ENCODE results near the gene NT5C3A.
"Not testable (repeated sequence)": the region's sequence is repeated elsewhere in the genome, so short reads cannot be mapped to it uniquely, and the experiment has no call there.

The NT5C3A gene

DNA sequence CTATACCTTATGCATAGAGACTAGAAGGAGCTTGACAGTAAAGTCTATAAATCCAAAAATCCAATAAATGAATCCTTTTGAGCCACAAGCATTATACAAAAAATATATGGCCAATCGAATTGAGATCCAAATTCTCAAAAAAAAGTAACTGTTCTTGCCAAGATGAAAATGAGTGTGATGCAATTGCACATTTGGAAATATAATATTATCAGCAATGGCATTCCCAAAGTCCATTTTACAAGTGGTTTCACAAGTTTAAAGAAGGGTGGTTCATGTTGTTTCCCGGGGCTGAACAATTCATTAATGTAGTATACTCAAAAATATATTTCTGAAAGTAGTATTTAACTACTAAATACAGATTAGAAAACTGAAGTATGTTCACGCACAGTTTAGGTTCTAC lies 39.3 kb upstream of the NT5C3A start:
- H3K4me3 ChIP-seq (replicated peaks in 1 of 2; ENCODE audit: low read depth in 2 of 2, low read length in 2 of 2), result no peak overlapping the region
- TF ChIP-seq CTCF (IDR thresholded peaks at IDR 0.05; ENCODE audit: low read depth, low read length), result no peak
- peak in 1 of 2 donors; percentile 53 for DNase-seq (ENCODE audit: low read depth in 2 of 2)

GRCh38 chr7:33100770-33101169 lies 38.2 kb upstream of the NT5C3A start:
- H3K4me3 ChIP-seq (replicated peaks in 1 of 2; ENCODE audit: low read depth in 2 of 2, low read length in 2 of 2), result no peak overlapping the region
- TF ChIP-seq CTCF (IDR thresholded peaks at IDR 0.05; ENCODE audit: low read depth, low read length), result no peak
- no peak for DNase-seq (ENCODE audit: low read depth in 2 of 2)

- no peak for DNase-seq (ENCODE audit: low read depth in 2 of 2)
- no peak for TF ChIP-seq CTCF (IDR thresholded peaks at IDR 0.05; ENCODE audit: low read depth, low read length)
- H3K4me3 ChIP-seq (replicated peaks in 1 of 2; ENCODE audit: low read depth in 2 of 2, low read length in 2 of 2), result no peak overlapping the region
Measured at GRCh38 chr7:33099154-33099940, 36.8 kb upstream of the NT5C3A start.

- not testable (repeated sequence) for H3K4me3 ChIP-seq (replicated peaks in 1 of 2; ENCODE audit: low read depth in 2 of 2, low read length in 2 of 2); DNase-seq (ENCODE audit: low read depth in 2 of 2)
Measured at GRCh38 chr7:33094745-33095275, 32.2 kb upstream of the NT5C3A start.

DNA sequence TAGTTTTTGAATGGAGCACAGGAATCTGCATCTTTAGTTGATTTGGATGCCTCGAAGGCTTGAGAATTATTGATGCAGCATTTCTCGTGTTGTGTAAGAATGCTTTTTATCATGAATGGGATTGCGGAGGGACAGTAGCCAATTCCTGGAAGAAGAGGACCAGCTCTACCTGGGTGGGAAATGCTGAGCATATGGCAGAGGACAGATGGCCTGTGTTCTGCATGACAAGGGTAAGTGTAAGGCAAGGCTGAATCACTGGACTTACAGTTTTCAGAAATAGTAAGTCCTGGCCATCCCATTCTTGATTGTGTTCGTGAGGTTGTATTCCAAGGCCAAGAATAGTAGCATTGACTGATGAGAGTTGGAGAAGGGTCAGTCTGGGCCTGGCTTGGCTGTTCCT lies 30.7 kb upstream of the NT5C3A start:
- no peak for DNase-seq (ENCODE audit: low read depth in 2 of 2)
- no peak for TF ChIP-seq CTCF (IDR thresholded peaks at IDR 0.05; ENCODE audit: low read depth, low read length)
- no peak overlapping the region for H3K4me3 ChIP-seq (replicated peaks in 1 of 2; ENCODE audit: low read depth in 2 of 2, low read length in 2 of 2)

- DNase-seq (ENCODE audit: low read depth in 2 of 2), result no peak
Measured at GRCh38 chr7:33091641-33092191, 29.1 kb upstream of the NT5C3A start.

More at GRCh38 chr7:33091641-33092191, 29.1 kb upstream of the NT5C3A start:
- TF ChIP-seq CTCF (IDR thresholded peaks at IDR 0.05; ENCODE audit: low read depth, low read length), result no peak
- H3K4me3 ChIP-seq (replicated peaks in 1 of 2; ENCODE audit: low read depth in 2 of 2, low read length in 2 of 2), result no peak overlapping the region
